H54 (cell line): ENCODE results near the gene BTNL9.

Experiments
- DNase-seq: peaks from one replicate; pipeline ENCODE4 v3.0.0; 2011; ENCODE audit warnings: low spot score, mixed read lengths; ENCODE audit not compliant: insufficient read length
- FAIRE-seq: peaks from 3 replicates; lab custom pipeline; 2011; peaks lifted over from hg19 to GRCh38; lab: Jason Lieb, UNC
- POLR2A ChIP-seq: IDR thresholded peaks from 2 replicates; pipeline ENCODE4 v1.6.1; 2011; ENCODE audit warnings: low read depth, mild to moderate bottlenecking, low read length

The BTNL9 gene

GRCh38 chr5:181047288-181047687 is 7.2 kb downstream of the BTNL9 start:
- FAIRE-seq (no peak), DNase-seq (no peak)
- TF ChIP-seq POLR2A, result no peak

- TF ChIP-seq POLR2A, result no peak
- DNase-seq, result no peak
- no peak for FAIRE-seq
These were observed 7.9 kb downstream of the BTNL9 start for GRCh38 chr5:181047921-181048320.

GRCh38 chr5:181050016-181050415 is 9.9 kb downstream of the BTNL9 start:
- TF ChIP-seq POLR2A, result no peak
- no peak for DNase-seq
- no peak for FAIRE-seq

GRCh38 chr5:181051841-181052671 is 12.0 kb downstream of the BTNL9 start:
- FAIRE-seq, result no peak
- DNase-seq, result no peak
- TF ChIP-seq POLR2A, result no peak

GRCh38 chr5:181052672-181053487 is 12.8 kb downstream of the BTNL9 start:
- DNase-seq, result no peak
- no peak for TF ChIP-seq POLR2A
- FAIRE-seq, result no peak

GRCh38 chr5:181053488-181054121 is 13.5 kb downstream of the BTNL9 start:
- FAIRE-seq, result no peak
- TF ChIP-seq POLR2A, result no peak
- DNase-seq, result no peak

GRCh38 chr5:181054138-181054537 is 14.1 kb downstream of the BTNL9 start:
- no peak for FAIRE-seq
- DNase-seq, result no peak
- no peak for TF ChIP-seq POLR2A

- DNase-seq (no peak), FAIRE-seq (no peak)
- TF ChIP-seq POLR2A, result no peak
These were observed 14.9 kb downstream of the BTNL9 start for GRCh38 chr5:181054871-181055459.

GRCh38 chr5:181056431-181056830 is 16.4 kb downstream of the BTNL9 start:
- DNase-seq (no peak), FAIRE-seq (no peak)
- no peak for TF ChIP-seq POLR2A

- DNase-seq, result no peak
- no peak for FAIRE-seq
- TF ChIP-seq POLR2A, result no peak
These were observed 18.3 kb downstream of the BTNL9 start for GRCh38 chr5:181058321-181058720.

- FAIRE-seq (no peak), DNase-seq (no peak)
- no peak for TF ChIP-seq POLR2A
These were observed 18.8 kb downstream of the BTNL9 start for GRCh38 chr5:181058786-181059296.

GRCh38 chr5:181059297-181060230 is 19.5 kb downstream of the BTNL9 start:
- no peak for DNase-seq
- TF ChIP-seq POLR2A, result no peak
- FAIRE-seq, result no peak
